WTC11 (cell line): ENCODE data around the gene COBL. TPM values are rescaled to one million over a fixed set of nuclear protein-coding genes. Genes with fewer than 3 reads are reported as not detected.

Experiments
- ATAC-seq: fragments of 200-7000 bp; cut with Tn5 transposase; 2 replicates; pipeline ENCODE4 v1.10.0; 2021; ENCODE audit warnings: mild to moderate bottlenecking, moderate library complexity
- CTCF ChIA-PET: fragments of 300-600 bp; sonication (Branson Sonifier 250); formaldehyde crosslinking; loops from one replicate; lab custom pipeline; 2021; ENCODE audit warnings: antibody characterized with exemption; lab: Charles Lee
- POLR2A ChIA-PET: fragments of 350-600 bp; sonication (Branson Sonifier 250); formaldehyde crosslinking; loops from one replicate; lab custom pipeline; 2021; ENCODE audit warnings: antibody characterized with exemption; lab: Charles Lee
- DNase-seq: peaks from one replicate; pipeline ENCODE4 v3.0.0; 2021; ENCODE audit warnings: low spot score
- H3K27ac Mint-ChIP-seq: 2 replicates; pipeline ENCODE4 v1.8.0; 2021; ENCODE audit warnings: mixed read lengths
- H3K27me3 Mint-ChIP-seq: 2 replicates; pipeline ENCODE4 v1.8.0; 2021; ENCODE audit warnings: low read depth, mild to moderate bottlenecking, moderate library complexity, mixed read lengths
- H3K36me3 Mint-ChIP-seq: 2 replicates; pipeline ENCODE4 v1.8.0; 2021; ENCODE audit warnings: mixed read lengths
- H3K4me1 Mint-ChIP-seq: 2 replicates; pipeline ENCODE4 v1.8.0; 2022; ENCODE audit warnings: mixed read lengths
- H3K4me3 Mint-ChIP-seq: 2 replicates; pipeline ENCODE4 v1.8.0; 2021; ENCODE audit warnings: mild to moderate bottlenecking, moderate library complexity, mixed read lengths
- H3K9me3 Mint-ChIP-seq: 2 replicates; pipeline ENCODE4 v1.8.0; 2021; ENCODE audit warnings: mixed read lengths
- ELF4 ChIP-seq: sonication (generic); formaldehyde crosslinking; IDR thresholded peaks from 2 replicates; pipeline ENCODE4 v1.8.1; 2022; ENCODE audit warnings: low read depth, mild to moderate bottlenecking, moderate library complexity, missing genetic modification reagents
- ETV6 ChIP-seq: sonication (generic); formaldehyde crosslinking; IDR thresholded peaks from 2 replicates; pipeline ENCODE4 v1.8.1; 2022; ENCODE audit warnings: mild to moderate bottlenecking, missing genetic modification reagents
- FOXP1 ChIP-seq: sonication (generic); formaldehyde crosslinking; IDR thresholded peaks from 2 replicates; pipeline ENCODE4 v1.8.0; 2022; ENCODE audit warnings: missing genetic modification reagents, mild to moderate bottlenecking, moderate library complexity, borderline replicate concordance
- MAX ChIP-seq: sonication (generic); formaldehyde crosslinking; IDR thresholded peaks from 2 replicates; pipeline ENCODE4 v1.8.0; 2022; ENCODE audit warnings: mild to moderate bottlenecking, missing genetic modification reagents
- NFE2L1 ChIP-seq: sonication (generic); formaldehyde crosslinking; IDR thresholded peaks from 2 replicates; pipeline ENCODE4 v1.8.1; 2023; ENCODE audit warnings: missing genetic modification reagents
- NFYB ChIP-seq: sonication (generic); formaldehyde crosslinking; conservative IDR thresholded peaks from 2 replicates; pipeline ENCODE4 v1.8.0; 2022; ENCODE audit warnings: low read depth, missing genetic modification reagents
- RORB ChIP-seq: fragments of 250-450 bp; sonication (Bioruptor Pico); IDR thresholded peaks from 2 replicates; pipeline ENCODE4 v1.9.0; 2021; ENCODE audit warnings: mild to moderate bottlenecking
- TEAD4 ChIP-seq: sonication (generic); formaldehyde crosslinking; IDR thresholded peaks from 2 replicates; pipeline ENCODE4 v1.8.0; 2022; ENCODE audit warnings: mild to moderate bottlenecking, missing genetic modification reagents
- ZBTB21 ChIP-seq: sonication (generic); formaldehyde crosslinking; IDR thresholded peaks from 2 replicates; pipeline ENCODE4 v1.8.1; 2023; ENCODE audit warnings: mild to moderate bottlenecking, missing genetic modification reagents, borderline replicate concordance
- ZNF263 ChIP-seq: sonication (generic); formaldehyde crosslinking; IDR thresholded peaks from 2 replicates; pipeline ENCODE4 v1.8.1; 2022; ENCODE audit warnings: low read depth, mild to moderate bottlenecking, moderate library complexity, missing genetic modification reagents
- ZNF416 ChIP-seq: fragments of 250-450 bp; sonication (Bioruptor Pico); IDR thresholded peaks from 2 replicates; pipeline ENCODE4 v1.9.0; 2021; ENCODE audit warnings: mild to moderate bottlenecking, inconsistent platforms
- ZNF423 ChIP-seq: fragments of 250-450 bp; sonication (Bioruptor Pico); IDR thresholded peaks from 2 replicates; pipeline ENCODE4 v2.1.2; 2022; ENCODE audit warnings: mild to moderate bottlenecking, moderate library complexity
- ZNF532 ChIP-seq: fragments of 250-450 bp; sonication (Bioruptor Pico); IDR thresholded peaks from 2 replicates; pipeline ENCODE4 v1.9.0; 2021; ENCODE audit warnings: mild to moderate bottlenecking, borderline replicate concordance
- total RNA-seq: library from RNA; stranded (reverse); gene quantifications from 3 replicates; pipeline ENCODE4 v1.2.3, GENCODE V29; 2021
- TF ChIP-seq, protein P1 (sequence below): fragments of 200-600 bp; IDR thresholded peaks from 2 replicates; pipeline ENCODE4 v1.8.0; 2022; ENCODE audit warnings: antibody characterized with exemption
- TF ChIP-seq, protein P2 (sequence below): fragments of 250-450 bp; sonication (Bioruptor Pico); conservative IDR thresholded peaks from 2 replicates; pipeline ENCODE4 v1.9.0; 2021; ENCODE audit warnings: mild to moderate bottlenecking
- TF ChIP-seq, protein P3 (sequence below): fragments of 250-450 bp; sonication (Bioruptor Pico); IDR thresholded peaks from 2 replicates; pipeline ENCODE4 v1.8.0; 2021; ENCODE audit warnings: mild to moderate bottlenecking

The COBL gene
- total RNA-seq, 1 experiment from 2014 or later, result 36.5 TPM

DNA sequence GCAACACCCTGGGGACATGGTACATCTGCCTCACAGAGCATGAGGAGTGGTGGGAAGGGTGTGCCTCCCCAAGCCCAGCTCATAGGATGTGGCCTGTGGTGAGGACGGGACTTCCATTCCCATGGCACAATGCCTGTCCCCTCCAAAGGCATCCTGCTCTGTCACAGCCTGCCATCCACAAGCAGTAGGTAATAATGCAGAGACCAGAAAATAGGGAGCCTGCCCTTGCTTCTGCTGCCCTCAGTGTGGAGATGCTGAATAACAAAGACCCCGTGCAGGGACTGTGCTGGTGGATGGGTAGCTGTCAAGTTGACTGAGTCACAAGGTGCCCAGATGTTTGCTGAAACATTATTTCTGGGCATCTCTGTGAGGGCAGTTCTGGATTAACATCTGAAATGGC, 334.0 kb downstream of the COBL start:
- Mint-ChIP-seq H3K27me3 (peaks cover 8% of the 10 kb centered on the region; the same call in 1 of the 2 replicates), H3K4me1 (peaks cover 50% of the 10 kb centered on the region), H3K27ac (no peak overlapping the region), H3K9me3 (peaks cover 12% of the 10 kb centered on the region), H3K4me3 (no peak overlapping the region), H3K36me3 (no peaks in the 10 kb centered on the region)
- ChIA-PET POLR2A (interaction anchor here (1.0 kb wide), 1 partner anchor 187 kb away, joined by 3 read pairs; no protein-coding TSS in a partner anchor), CTCF (interaction anchor here (0.5 to 4.5 kb wide), 13 partner anchors 12 to 291 kb away, joined by 3 to 25 read pairs (median 3); no protein-coding TSS in a partner anchor)
- DNase-seq (peak; percentile 44), ATAC-seq (peak; percentile 84)
- TF ChIP-seq RORB (CRISPR knock-in tag) (no peak), ZNF263 (no peak), ZNF416 (CRISPR knock-in tag) (peak; percentile 93), NFYB (CRISPR knock-in tag) (no peak), FOXP1 (CRISPR knock-in tag) (no peak), TEAD4 (CRISPR knock-in tag) (no peak), ZNF532 (no peak), ZNF423 (CRISPR knock-in tag) (no peak), ELF4 (CRISPR knock-in tag) (no peak), NFE2L1 (CRISPR knock-in tag) (no peak), MAX (no peak), ETV6 (no peak)
- TF ChIP-seq, protein P1, sequence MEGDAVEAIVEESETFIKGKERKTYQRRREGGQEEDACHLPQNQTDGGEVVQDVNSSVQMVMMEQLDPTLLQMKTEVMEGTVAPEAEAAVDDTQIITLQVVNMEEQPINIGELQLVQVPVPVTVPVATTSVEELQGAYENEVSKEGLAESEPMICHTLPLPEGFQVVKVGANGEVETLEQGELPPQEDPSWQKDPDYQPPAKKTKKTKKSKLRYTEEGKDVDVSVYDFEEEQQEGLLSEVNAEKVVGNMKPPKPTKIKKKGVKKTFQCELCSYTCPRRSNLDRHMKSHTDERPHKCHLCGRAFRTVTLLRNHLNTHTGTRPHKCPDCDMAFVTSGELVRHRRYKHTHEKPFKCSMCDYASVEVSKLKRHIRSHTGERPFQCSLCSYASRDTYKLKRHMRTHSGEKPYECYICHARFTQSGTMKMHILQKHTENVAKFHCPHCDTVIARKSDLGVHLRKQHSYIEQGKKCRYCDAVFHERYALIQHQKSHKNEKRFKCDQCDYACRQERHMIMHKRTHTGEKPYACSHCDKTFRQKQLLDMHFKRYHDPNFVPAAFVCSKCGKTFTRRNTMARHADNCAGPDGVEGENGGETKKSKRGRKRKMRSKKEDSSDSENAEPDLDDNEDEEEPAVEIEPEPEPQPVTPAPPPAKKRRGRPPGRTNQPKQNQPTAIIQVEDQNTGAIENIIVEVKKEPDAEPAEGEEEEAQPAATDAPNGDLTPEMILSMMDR, result peak; percentile 44; the same call in 1 of the 2 replicates
- TF ChIP-seq, protein P2, sequence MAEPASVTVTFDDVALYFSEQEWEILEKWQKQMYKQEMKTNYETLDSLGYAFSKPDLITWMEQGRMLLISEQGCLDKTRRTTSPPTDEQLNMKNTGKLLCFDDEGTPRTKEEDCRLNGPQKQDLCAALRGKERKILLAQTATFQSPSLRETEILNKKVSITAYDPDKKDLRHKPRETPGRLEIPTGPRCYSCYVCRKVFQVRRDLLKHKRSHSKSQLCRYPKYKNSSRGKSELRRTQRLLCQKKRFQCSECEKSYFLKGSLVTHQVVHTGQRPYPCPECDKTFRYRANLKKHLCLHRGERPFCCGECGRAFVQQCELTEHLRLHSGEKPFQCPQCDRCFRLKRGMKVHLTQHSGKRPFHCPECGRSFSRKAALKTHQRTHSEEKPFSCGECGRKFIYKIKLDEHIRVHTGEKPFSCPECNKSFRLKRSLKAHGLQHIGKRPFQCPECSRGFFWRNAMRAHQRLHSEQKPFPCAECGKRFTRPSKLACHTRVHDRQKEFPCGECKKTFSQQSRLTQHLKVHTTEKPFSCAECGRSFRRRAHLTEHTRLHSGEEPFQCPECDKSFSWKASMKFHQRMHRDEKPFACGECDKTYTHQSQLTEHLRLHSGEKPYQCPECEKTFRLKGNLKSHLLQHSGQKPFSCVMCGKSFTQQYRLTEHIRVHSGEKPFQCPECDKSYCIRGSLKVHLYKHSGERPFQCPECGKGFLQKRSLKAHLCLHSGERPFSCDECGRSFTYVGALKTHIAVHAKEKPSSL (CRISPR knock-in tag), result no peak
- TF ChIP-seq, protein P3, sequence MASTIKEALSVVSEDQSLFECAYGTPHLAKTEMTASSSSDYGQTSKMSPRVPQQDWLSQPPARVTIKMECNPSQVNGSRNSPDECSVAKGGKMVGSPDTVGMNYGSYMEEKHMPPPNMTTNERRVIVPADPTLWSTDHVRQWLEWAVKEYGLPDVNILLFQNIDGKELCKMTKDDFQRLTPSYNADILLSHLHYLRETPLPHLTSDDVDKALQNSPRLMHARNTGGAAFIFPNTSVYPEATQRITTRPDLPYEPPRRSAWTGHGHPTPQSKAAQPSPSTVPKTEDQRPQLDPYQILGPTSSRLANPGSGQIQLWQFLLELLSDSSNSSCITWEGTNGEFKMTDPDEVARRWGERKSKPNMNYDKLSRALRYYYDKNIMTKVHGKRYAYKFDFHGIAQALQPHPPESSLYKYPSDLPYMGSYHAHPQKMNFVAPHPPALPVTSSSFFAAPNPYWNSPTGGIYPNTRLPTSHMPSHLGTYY (CRISPR knock-in tag), result no peak

GRCh38 chr7:50981743-50982142, 334.9 kb downstream of the COBL start:
- H3K36me3 Mint-ChIP-seq, result peaks cover under 1% of the 10 kb centered on the region; the same call in 1 of the 2 replicates
- H3K4me1 Mint-ChIP-seq, result peaks cover 47% of the 10 kb centered on the region
- TF ChIP-seq ZBTB21 (peak; percentile 34; the same call in 1 of the 2 replicates), ELF4 (CRISPR knock-in tag) (no peak)
- H3K27me3 Mint-ChIP-seq, result peaks cover 8% of the 10 kb centered on the region; the same call in 1 of the 2 replicates
- ATAC-seq (peak; percentile 63), DNase-seq (peak; percentile 35)
- CTCF ChIA-PET, result interaction anchor here (0.6 to 4.5 kb wide), 8 partner anchors 13 to 206 kb away, joined by 3 to 25 read pairs (median 4); no protein-coding TSS in a partner anchor
- no peak overlapping the region for H3K4me3 Mint-ChIP-seq
- POLR2A ChIA-PET, result interaction anchor here (1.0 kb wide), 1 partner anchor 186 kb away, joined by 3 read pairs; no protein-coding TSS in a partner anchor
- H3K27ac Mint-ChIP-seq, result no peak overlapping the region
- H3K9me3 Mint-ChIP-seq, result peaks cover 14% of the 10 kb centered on the region
